Panc1 (cell line): ENCODE data around the gene GLIS2. TPM values are rescaled to one million over a fixed set of nuclear protein-coding genes. Genes with fewer than 3 reads are reported as not detected.

ENCODE experiments used
- ATAC-seq: fragments of 200-7000 bp; cut with Tn5 transposase; 2 replicates; pipeline ENCODE4 v1.9.1; 2020; ENCODE audit warnings: mild to moderate bottlenecking, moderate library complexity
- BruUV-seq: library from RNA; stranded (reverse); fragments of 400-500 nt; replicated peaks from 2 replicates; lab custom pipeline; 2021; lab: Mats Ljungman, UMichigan
- CTCF ChIA-PET: fragments of 300-600 bp; sonication (Branson Sonifier 250); formaldehyde crosslinking; loops from one replicate; lab custom pipeline; 2022; ENCODE audit warnings: antibody characterized with exemption; lab: Charles Lee
- POLR2A ChIA-PET: fragments of 300-600 bp; sonication (Branson Sonifier 250); formaldehyde crosslinking; loops from one replicate; lab custom pipeline; 2022; ENCODE audit warnings: antibody characterized with exemption; lab: Charles Lee
- DNase-seq: peaks from one replicate; pipeline ENCODE4 v3.0.0-alpha.2; 2010; ENCODE audit warnings: low read depth, low spot score
- H3K27ac ChIP-seq: 2 replicates; pipeline ENCODE4 v1.5.1; 2011; ENCODE audit warnings: mild to moderate bottlenecking, low read length, inconsistent platforms
- H3K27me3 ChIP-seq: fragments of 200-500 bp; sonication (Bioruptor generic); 2 replicates; pipeline ENCODE4 v1.6.0; 2014; ENCODE audit warnings: low read length, inconsistent platforms; ENCODE audit not compliant: control insufficient read depth, insufficient read depth
- H3K36me3 ChIP-seq: fragments of 200-500 bp; sonication (Bioruptor generic); 2 replicates; pipeline ENCODE4 v1.5.1; 2014; ENCODE audit warnings: inconsistent platforms, mild to moderate bottlenecking, low read length, moderate library complexity; ENCODE audit not compliant: control insufficient read depth, insufficient read depth
- H3K4me1 ChIP-seq: 2 replicates; pipeline ENCODE4 v1.5.1; 2011; ENCODE audit warnings: inconsistent platforms, mild to moderate bottlenecking, low read length, moderate library complexity; ENCODE audit not compliant: control insufficient read depth, insufficient read depth
- H3K4me3 ChIP-seq, 2 experiments: 2 replicates each; pipeline ENCODE4 v1.5.1; 2011 to 2012; ENCODE audit warnings: low read depth in 2 of 2, low read length in 2 of 2, mild to moderate bottlenecking in 2 of 2, inconsistent platforms in 1 of 2, moderate library complexity in 1 of 2
- H3K9me3 ChIP-seq: fragments of 200-500 bp; sonication (Bioruptor generic); 2 replicates; pipeline ENCODE4 v1.5.1; 2014; ENCODE audit warnings: low read depth, mild to moderate bottlenecking, inconsistent platforms, low read length, moderate library complexity; ENCODE audit not compliant: control insufficient read depth, insufficient read depth
- POLR2AphosphoS5 ChIP-seq: IDR thresholded peaks from 2 replicates; pipeline ENCODE4 v1.6.1; 2012; ENCODE audit warnings: mild to moderate bottlenecking, low read depth, low read length, moderate library complexity
- SIN3A ChIP-seq: IDR thresholded peaks from 2 replicates; pipeline ENCODE4 v1.6.1; 2012; ENCODE audit warnings: low read depth, mild to moderate bottlenecking, low read length, moderate library complexity, borderline replicate concordance; ENCODE audit not compliant: insufficient read depth
- TCF7L2 ChIP-seq: IDR thresholded peaks from 2 replicates; pipeline ENCODE4 v1.6.1; 2011; ENCODE audit warnings: mild to moderate bottlenecking, low read depth, low read length, inconsistent platforms
- in situ Hi-C: cut with HindIII; loops from 2 replicates; pipeline ENCODE4 v1.10.0; 2016; ENCODE audit warnings: low sequenced_read_pairs, low pct_unique_long_range_greater_than_20kb
- intact Hi-C: fragments of 100-400 bp; cut with micrococcal nuclease; formaldehyde crosslinking; loops from one replicate; pipeline ENCODE4 v1.10.0; 2022; ENCODE audit not compliant: unreplicated experiment
- total RNA-seq: library from RNA; stranded (reverse); gene quantifications from one replicate; pipeline ENCODE4 v1.2.1, GENCODE V29; 2021; ENCODE audit not compliant: unreplicated experiment
- TF ChIP-seq, protein P1 (sequence below): fragments of 450-650 bp; IDR thresholded peaks from 2 replicates; pipeline ENCODE4 v1.5.1; 2017; ENCODE audit warnings: mild to moderate bottlenecking
- TF ChIP-seq, protein P2 (sequence below), 2 experiments: IDR thresholded peaks; 2 replicates each; pipeline ENCODE4 v1.6.1; 2011 to 2012; ENCODE audit warnings: low read depth in 2 of 2, control low read depth in 1 of 2, low read length in 1 of 2, mild to moderate bottlenecking in 1 of 2, moderate library complexity in 1 of 2; ENCODE audit not compliant: insufficient read depth in 1 of 2

Gene GLIS2
- total RNA-seq, 1 experiment from 2014 or later = 87.3 TPM

DNA sequence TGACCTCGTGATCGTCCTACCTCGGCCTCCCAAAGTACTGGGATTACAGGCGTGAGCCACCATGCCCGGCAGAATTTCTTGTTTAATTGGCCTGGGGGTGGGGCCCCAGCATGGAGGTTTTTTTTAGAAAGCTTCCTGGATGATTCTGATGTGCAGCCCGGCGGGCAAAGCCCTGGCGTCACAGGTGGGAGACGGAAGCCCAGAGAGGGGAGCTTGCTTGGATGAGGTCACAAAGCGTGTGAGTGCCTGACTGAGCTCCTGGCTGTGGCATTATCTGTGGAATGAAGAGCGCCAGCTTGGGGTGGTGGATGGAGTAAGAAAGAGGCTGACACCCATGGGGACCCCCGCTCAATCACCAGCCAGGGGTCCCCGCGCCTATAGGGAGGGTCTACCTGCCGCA, 59.9 kb downstream of the GLIS2 start:
- POLR2A ChIA-PET = no interaction called here
- no peak for DNase-seq
- peak; percentile 3; the same call in 1 of the 2 replicates for ATAC-seq
- CTCF ChIA-PET = interaction anchor here (0.6 to 1.4 kb wide), 2 partner anchors 16 to 42 kb away, joined by 3 to 5 read pairs; no protein-coding TSS in a partner anchor
- Histone ChIP-seq H3K27me3 (no peaks in the 10 kb centered on the region), H3K9me3 (no peaks in the 10 kb centered on the region), H3K27ac (peak overlapping the region; percentile 82), H3K4me3 (peak overlapping the region in 1 of 2 experiments; percentile 8; a peak in 1 of 4 replicates), H3K4me1 (peaks cover 81% of the 10 kb centered on the region), H3K36me3 (no peaks in the 10 kb centered on the region)
- in situ Hi-C loops (no loop called here), intact Hi-C loops (no loop called here)
- TF ChIP-seq, protein P1, sequence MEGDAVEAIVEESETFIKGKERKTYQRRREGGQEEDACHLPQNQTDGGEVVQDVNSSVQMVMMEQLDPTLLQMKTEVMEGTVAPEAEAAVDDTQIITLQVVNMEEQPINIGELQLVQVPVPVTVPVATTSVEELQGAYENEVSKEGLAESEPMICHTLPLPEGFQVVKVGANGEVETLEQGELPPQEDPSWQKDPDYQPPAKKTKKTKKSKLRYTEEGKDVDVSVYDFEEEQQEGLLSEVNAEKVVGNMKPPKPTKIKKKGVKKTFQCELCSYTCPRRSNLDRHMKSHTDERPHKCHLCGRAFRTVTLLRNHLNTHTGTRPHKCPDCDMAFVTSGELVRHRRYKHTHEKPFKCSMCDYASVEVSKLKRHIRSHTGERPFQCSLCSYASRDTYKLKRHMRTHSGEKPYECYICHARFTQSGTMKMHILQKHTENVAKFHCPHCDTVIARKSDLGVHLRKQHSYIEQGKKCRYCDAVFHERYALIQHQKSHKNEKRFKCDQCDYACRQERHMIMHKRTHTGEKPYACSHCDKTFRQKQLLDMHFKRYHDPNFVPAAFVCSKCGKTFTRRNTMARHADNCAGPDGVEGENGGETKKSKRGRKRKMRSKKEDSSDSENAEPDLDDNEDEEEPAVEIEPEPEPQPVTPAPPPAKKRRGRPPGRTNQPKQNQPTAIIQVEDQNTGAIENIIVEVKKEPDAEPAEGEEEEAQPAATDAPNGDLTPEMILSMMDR = no peak
- TF ChIP-seq, protein P2, sequence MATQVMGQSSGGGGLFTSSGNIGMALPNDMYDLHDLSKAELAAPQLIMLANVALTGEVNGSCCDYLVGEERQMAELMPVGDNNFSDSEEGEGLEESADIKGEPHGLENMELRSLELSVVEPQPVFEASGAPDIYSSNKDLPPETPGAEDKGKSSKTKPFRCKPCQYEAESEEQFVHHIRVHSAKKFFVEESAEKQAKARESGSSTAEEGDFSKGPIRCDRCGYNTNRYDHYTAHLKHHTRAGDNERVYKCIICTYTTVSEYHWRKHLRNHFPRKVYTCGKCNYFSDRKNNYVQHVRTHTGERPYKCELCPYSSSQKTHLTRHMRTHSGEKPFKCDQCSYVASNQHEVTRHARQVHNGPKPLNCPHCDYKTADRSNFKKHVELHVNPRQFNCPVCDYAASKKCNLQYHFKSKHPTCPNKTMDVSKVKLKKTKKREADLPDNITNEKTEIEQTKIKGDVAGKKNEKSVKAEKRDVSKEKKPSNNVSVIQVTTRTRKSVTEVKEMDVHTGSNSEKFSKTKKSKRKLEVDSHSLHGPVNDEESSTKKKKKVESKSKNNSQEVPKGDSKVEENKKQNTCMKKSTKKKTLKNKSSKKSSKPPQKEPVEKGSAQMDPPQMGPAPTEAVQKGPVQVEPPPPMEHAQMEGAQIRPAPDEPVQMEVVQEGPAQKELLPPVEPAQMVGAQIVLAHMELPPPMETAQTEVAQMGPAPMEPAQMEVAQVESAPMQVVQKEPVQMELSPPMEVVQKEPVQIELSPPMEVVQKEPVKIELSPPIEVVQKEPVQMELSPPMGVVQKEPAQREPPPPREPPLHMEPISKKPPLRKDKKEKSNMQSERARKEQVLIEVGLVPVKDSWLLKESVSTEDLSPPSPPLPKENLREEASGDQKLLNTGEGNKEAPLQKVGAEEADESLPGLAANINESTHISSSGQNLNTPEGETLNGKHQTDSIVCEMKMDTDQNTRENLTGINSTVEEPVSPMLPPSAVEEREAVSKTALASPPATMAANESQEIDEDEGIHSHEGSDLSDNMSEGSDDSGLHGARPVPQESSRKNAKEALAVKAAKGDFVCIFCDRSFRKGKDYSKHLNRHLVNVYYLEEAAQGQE (IDR thresholded peaks at IDR 0.05; ENCODE audit: insufficient read depth in 1 of 2, low read depth in 2 of 2, low read length in 1 of 2) = no peak
- TF ChIP-seq TCF7L2 (no peak), SIN3A (no peak), POLR2AphosphoS5 (no peak)
- no TSS peak for BruUV-seq

DNA sequence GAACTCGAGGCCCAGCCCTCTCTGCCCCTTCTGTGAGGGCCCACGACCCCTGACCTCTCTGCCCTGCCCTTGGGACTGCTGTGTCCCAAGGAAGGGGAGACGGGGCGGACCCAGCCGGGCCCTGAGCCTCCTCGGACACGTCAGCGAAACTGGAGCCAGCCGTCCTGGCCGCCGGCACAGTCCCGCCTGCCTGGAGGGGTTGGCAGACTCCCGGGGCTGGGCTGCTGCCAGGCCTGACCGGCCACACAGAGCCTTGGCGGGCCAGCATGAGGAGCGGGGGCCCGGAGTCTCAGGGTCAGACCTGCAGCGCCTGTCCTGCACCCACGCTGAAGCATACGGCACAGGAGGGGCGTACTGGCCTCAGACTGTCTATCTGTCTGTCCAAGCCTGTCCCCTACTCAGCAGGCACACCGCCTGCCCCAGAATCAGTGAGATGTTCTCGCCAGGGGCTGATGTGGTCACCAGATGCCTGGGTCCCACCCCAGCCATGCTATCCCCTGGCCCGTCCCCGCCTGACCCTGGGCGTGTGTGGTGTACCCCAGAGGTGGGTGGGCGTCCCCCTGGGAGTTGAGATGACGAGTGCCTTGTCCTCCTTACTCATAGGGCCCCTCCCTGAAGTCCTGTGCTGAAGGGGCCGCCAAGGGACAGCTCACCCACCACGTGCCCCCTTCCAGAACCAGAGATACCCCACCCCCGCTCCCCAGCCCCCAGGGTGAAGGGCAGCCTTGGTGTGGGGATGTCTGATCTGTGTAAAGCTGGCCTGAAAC, 60.4 kb downstream of the GLIS2 start:
- DNase-seq (no peak), ATAC-seq (peak; percentile 50)
- CTCF ChIA-PET = interaction anchor here (1.4 to 2.5 kb wide), 2 partner anchors 17 to 26 kb away, joined by 4 to 8 read pairs; no protein-coding TSS in a partner anchor
- in situ Hi-C loops = no loop called here
- Histone ChIP-seq H3K4me3 (peak overlapping the region in 1 of 2 experiments; percentile 8; a peak in 1 of 4 replicates), H3K36me3 (no peaks in the 10 kb centered on the region), H3K9me3 (no peaks in the 10 kb centered on the region), H3K27ac (peak overlapping the region; percentile 82), H3K27me3 (no peaks in the 10 kb centered on the region), H3K4me1 (peaks cover 77% of the 10 kb centered on the region)
- TF ChIP-seq, protein P1 = no peak
- TF ChIP-seq POLR2AphosphoS5 = peak; percentile 49
- POLR2A ChIA-PET = no interaction called here
- no TSS peak for BruUV-seq
- intact Hi-C loops = no loop called here
